ENCODE results near the gene ECI2.

ECI2 gene

GRCh38 chr6:4125933-4126864, 9.2 kb downstream of the ECI2 start:
- no peak for DNase-seq (ENCODE audit: low spot score)
- no peak for TF ChIP-seq CTCF (IDR thresholded peaks at IDR 0.05; ENCODE audit: borderline replicate concordance, control extremely low read depth, extremely low read depth, insufficient read depth, missing control alignments)
- in situ Hi-C loops (cut with MboI; ENCODE audit: low sequenced_read_pairs, unreplicated experiment) = no loop called here

GRCh38 chr6:4125500-4125899, 9.9 kb downstream of the ECI2 start:
- no peak for DNase-seq (ENCODE audit: low spot score)
- in situ Hi-C loops (cut with MboI; ENCODE audit: low sequenced_read_pairs, unreplicated experiment) = no loop called here
- TF ChIP-seq CTCF (IDR thresholded peaks at IDR 0.05; ENCODE audit: borderline replicate concordance, control extremely low read depth, extremely low read depth, insufficient read depth, missing control alignments) = no peak

GRCh38 chr6:4124351-4124750, 11.0 kb downstream of the ECI2 start:
- in situ Hi-C loops (cut with MboI; ENCODE audit: low sequenced_read_pairs, unreplicated experiment) = no loop called here
- no peak for DNase-seq (ENCODE audit: low spot score)
- TF ChIP-seq CTCF (IDR thresholded peaks at IDR 0.05; ENCODE audit: borderline replicate concordance, control extremely low read depth, extremely low read depth, insufficient read depth, missing control alignments) = no peak

- no peak for DNase-seq (ENCODE audit: low spot score)
- TF ChIP-seq CTCF (IDR thresholded peaks at IDR 0.05; ENCODE audit: borderline replicate concordance, control extremely low read depth, extremely low read depth, insufficient read depth, missing control alignments) = no peak
- in situ Hi-C loops (cut with MboI; ENCODE audit: low sequenced_read_pairs, unreplicated experiment) = no loop called here
Measured at GRCh38 chr6:4115741-4116140, 19.6 kb downstream of the ECI2 start.

- DNase-seq (ENCODE audit: low spot score) = no peak
- in situ Hi-C loops (cut with MboI; ENCODE audit: low sequenced_read_pairs, unreplicated experiment) = no loop called here
- no peak for TF ChIP-seq CTCF (IDR thresholded peaks at IDR 0.05; ENCODE audit: borderline replicate concordance, control extremely low read depth, extremely low read depth, insufficient read depth, missing control alignments)
Measured at GRCh38 chr6:4114123-4114522, 21.3 kb downstream of the ECI2 start.

GRCh38 chr6:4113649-4114048, 21.7 kb downstream of the ECI2 start:
- no peak for TF ChIP-seq CTCF (IDR thresholded peaks at IDR 0.05; ENCODE audit: borderline replicate concordance, control extremely low read depth, extremely low read depth, insufficient read depth, missing control alignments)
- in situ Hi-C loops (cut with MboI; ENCODE audit: low sequenced_read_pairs, unreplicated experiment) = no loop called here
- DNase-seq (ENCODE audit: low spot score) = no peak

Data from GM13976 (cell line).